Measurements from ENCODE around the gene ATRX.

ATRX gene

GRCh38 chrX:77484045-77484444, 302.0 kb downstream of the ATRX start:
- Histone ChIP-seq H3K27me3 (ENCODE audit: control insufficient read depth, low read length) (no peaks in the 10 kb centered on the region), H3K27ac (ENCODE audit: low read depth, low read length) (no peak overlapping the region), H3F3A (ENCODE audit: control insufficient read depth, insufficient read depth) (no peaks in the 10 kb centered on the region), H3K36me3 (ENCODE audit: control insufficient read depth, low read length) (no peaks in the 10 kb centered on the region), H3K9me2 (replicated peaks; ENCODE audit: control insufficient read depth, low read length) (no peaks in the 10 kb centered on the region), H3K79me2 (ENCODE audit: control insufficient read depth, low read length) (no peaks in the 10 kb centered on the region), H4K20me1 (ENCODE audit: control insufficient read depth, insufficient read depth, low read depth, low read length) (no peaks in the 10 kb centered on the region), H3K4me1 (ENCODE audit: control insufficient read depth, low read length) (no peaks in the 10 kb centered on the region), H3K4me3 (ENCODE audit: low read length) (no peak overlapping the region), H3K4me2 (ENCODE audit: low read length) (no peak overlapping the region), H3K9me3 (ENCODE audit: control insufficient read depth, insufficient read depth, low read length) (no peaks in the 10 kb centered on the region)
- TF ChIP-seq EZH2phosphoT487 (IDR thresholded peaks at IDR 0.05; ENCODE audit: borderline replicate concordance, low read length) (no peak), CTCF (IDR thresholded peaks at IDR 0.05; ENCODE audit: low read depth, low read length, poor library complexity, severe bottlenecking) (no peak)

GRCh38 chrX:77455437-77455836, 330.6 kb downstream of the ATRX start:
- H3K9me2 ChIP-seq (replicated peaks; ENCODE audit: control insufficient read depth, low read length): no peaks in the 10 kb centered on the region
- TF ChIP-seq CTCF (IDR thresholded peaks at IDR 0.05; ENCODE audit: low read depth, low read length, poor library complexity, severe bottlenecking) (no peak), EZH2phosphoT487 (IDR thresholded peaks at IDR 0.05; ENCODE audit: borderline replicate concordance, low read length) (no peak)

More at GRCh38 chrX:77455437-77455836, 330.6 kb downstream of the ATRX start:
- Histone ChIP-seq H3K4me3 (ENCODE audit: low read length) (no peak overlapping the region), H4K20me1 (ENCODE audit: control insufficient read depth, insufficient read depth, low read depth, low read length) (no peaks in the 10 kb centered on the region), H3K4me2 (ENCODE audit: low read length) (no peak overlapping the region), H3K79me2 (ENCODE audit: control insufficient read depth, low read length) (no peaks in the 10 kb centered on the region), H3K36me3 (ENCODE audit: control insufficient read depth, low read length) (no peaks in the 10 kb centered on the region), H3F3A (ENCODE audit: control insufficient read depth, insufficient read depth) (no peaks in the 10 kb centered on the region), H3K4me1 (ENCODE audit: control insufficient read depth, low read length) (no peaks in the 10 kb centered on the region), H3K27ac (ENCODE audit: low read depth, low read length) (no peak overlapping the region), H3K9me3 (ENCODE audit: control insufficient read depth, insufficient read depth, low read length) (no peaks in the 10 kb centered on the region), H3K27me3 (ENCODE audit: control insufficient read depth, low read length) (no peaks in the 10 kb centered on the region)

Measured in DOHH2 (cell line).